ENCODE results near the gene PJA2.

DNA sequence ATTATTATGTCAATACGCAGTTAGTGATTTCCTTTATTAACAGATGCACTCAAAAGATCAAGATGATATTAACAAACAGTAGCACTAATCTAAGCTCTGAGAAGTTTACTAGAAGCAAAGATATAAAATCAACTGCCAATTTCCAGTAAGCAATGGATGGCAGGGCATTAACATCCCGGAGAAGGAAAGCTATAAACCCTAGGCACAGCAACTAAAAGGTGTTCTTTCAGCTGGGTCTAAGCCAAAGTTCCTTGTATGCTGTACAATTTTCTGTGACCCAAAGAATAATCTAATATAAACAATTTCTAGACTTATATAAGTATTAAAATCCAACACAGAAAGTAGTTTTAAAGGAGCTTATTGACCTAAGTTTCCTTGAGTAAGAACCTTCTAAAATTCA is 39.4 kb downstream of the PJA2 start:
- TF ChIP-seq, protein P1, sequence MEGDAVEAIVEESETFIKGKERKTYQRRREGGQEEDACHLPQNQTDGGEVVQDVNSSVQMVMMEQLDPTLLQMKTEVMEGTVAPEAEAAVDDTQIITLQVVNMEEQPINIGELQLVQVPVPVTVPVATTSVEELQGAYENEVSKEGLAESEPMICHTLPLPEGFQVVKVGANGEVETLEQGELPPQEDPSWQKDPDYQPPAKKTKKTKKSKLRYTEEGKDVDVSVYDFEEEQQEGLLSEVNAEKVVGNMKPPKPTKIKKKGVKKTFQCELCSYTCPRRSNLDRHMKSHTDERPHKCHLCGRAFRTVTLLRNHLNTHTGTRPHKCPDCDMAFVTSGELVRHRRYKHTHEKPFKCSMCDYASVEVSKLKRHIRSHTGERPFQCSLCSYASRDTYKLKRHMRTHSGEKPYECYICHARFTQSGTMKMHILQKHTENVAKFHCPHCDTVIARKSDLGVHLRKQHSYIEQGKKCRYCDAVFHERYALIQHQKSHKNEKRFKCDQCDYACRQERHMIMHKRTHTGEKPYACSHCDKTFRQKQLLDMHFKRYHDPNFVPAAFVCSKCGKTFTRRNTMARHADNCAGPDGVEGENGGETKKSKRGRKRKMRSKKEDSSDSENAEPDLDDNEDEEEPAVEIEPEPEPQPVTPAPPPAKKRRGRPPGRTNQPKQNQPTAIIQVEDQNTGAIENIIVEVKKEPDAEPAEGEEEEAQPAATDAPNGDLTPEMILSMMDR (conservative IDR thresholded peaks at IDR 0.05; ENCODE audit: low read length), result no peak
- TF ChIP-seq EZH2phosphoT487 (IDR thresholded peaks at IDR 0.05; ENCODE audit: borderline replicate concordance, low read depth, low read length), result no peak

Measured in OCI-LY7 (cell line).